ENCODE results near the gene SMIM5. TPM values are rescaled to one million over a fixed set of nuclear protein-coding genes. Genes with fewer than 3 reads are reported as not detected.
A peak's percentile ranks its signal among the peaks of the same experiment; 100 is the strongest.

The SMIM5 gene
- total RNA-seq, 1 donor from 2014 or later, result 0.84 TPM

DNA sequence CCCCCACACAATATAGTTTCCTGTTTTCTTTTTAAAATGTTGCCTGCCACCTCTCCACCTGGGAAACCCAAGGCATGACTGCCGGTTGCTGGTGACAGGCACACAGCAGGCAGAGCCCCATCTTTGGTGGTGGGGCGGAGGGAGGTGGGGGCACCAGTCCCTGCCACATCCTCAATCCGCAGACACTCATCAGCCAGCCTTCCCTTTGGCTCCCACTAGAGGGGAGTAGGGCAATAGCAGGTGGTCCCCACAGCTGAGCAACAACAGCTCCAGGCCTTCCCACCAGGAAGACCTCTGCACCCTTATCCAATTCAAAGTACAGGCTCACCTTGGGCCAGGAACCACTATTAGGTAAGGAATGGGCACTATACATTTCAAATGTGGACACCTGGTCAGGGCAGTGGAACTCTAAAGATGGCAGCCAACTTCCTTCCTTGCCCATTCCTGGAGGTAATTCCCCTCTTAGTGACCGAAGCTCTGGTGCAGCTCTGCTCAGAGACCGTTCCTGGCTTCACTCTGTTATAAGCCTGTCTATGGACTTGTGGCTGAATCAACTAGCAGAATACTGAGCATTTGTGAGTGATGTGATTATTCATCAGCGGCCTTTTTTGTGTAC lies 19.8 kb downstream of the SMIM5 start:
- Histone ChIP-seq H3K36me3 (peaks cover 58% of the 10 kb centered on the region), H3K4me3 (no peak overlapping the region)

DNA sequence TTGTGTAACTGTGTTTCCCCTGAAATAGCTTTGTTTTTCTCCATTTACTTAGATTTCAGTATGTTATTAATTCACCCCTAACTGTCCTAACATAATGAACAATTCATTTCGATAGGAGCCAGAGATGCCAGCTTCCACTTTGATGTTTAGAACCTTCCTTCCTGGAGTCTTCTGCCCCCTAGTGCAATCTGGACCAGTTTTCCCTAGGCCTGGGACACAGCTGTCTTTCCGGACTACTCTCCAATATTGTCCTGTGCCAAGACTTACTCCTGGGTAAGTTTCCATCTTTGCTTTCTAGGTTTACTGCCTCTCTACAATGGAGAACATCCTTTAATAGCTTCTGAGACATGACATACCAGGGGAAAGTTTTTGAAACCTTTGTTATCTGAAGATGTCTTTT lies 20.9 kb downstream of the SMIM5 start:
- H3K4me3 ChIP-seq, result no peak overlapping the region
- intact Hi-C loops (cut with DNase I), result no loop called here
- ATAC-seq (no peak), DNase-seq (no peak)
- peaks cover 53% of the 10 kb centered on the region for H3K36me3 ChIP-seq
- H3K27me3 ChIP-seq, result no peaks in the 10 kb centered on the region
- TF ChIP-seq, protein P1, sequence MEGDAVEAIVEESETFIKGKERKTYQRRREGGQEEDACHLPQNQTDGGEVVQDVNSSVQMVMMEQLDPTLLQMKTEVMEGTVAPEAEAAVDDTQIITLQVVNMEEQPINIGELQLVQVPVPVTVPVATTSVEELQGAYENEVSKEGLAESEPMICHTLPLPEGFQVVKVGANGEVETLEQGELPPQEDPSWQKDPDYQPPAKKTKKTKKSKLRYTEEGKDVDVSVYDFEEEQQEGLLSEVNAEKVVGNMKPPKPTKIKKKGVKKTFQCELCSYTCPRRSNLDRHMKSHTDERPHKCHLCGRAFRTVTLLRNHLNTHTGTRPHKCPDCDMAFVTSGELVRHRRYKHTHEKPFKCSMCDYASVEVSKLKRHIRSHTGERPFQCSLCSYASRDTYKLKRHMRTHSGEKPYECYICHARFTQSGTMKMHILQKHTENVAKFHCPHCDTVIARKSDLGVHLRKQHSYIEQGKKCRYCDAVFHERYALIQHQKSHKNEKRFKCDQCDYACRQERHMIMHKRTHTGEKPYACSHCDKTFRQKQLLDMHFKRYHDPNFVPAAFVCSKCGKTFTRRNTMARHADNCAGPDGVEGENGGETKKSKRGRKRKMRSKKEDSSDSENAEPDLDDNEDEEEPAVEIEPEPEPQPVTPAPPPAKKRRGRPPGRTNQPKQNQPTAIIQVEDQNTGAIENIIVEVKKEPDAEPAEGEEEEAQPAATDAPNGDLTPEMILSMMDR (IDR thresholded peaks at IDR 0.05), result no peak
- H3K27ac ChIP-seq, result no peak overlapping the region
- H3K4me1 ChIP-seq, result no peaks in the 10 kb centered on the region
- H3K9me3 ChIP-seq, result no peaks in the 10 kb centered on the region

More for the DNA sequence above, 19.8 kb downstream of the SMIM5 start:
- no peaks in the 10 kb centered on the region for H3K9me3 ChIP-seq
- no peaks in the 10 kb centered on the region for H3K27me3 ChIP-seq
- DNase-seq (peak; percentile 49), ATAC-seq (peak; percentile 77)
- intact Hi-C loops (cut with DNase I), result no loop called here
- TF ChIP-seq, protein P1 (IDR thresholded peaks at IDR 0.05), result peak; percentile 54
- no peaks in the 10 kb centered on the region for H3K4me1 ChIP-seq
- H3K27ac ChIP-seq, result no peak overlapping the region

DNA sequence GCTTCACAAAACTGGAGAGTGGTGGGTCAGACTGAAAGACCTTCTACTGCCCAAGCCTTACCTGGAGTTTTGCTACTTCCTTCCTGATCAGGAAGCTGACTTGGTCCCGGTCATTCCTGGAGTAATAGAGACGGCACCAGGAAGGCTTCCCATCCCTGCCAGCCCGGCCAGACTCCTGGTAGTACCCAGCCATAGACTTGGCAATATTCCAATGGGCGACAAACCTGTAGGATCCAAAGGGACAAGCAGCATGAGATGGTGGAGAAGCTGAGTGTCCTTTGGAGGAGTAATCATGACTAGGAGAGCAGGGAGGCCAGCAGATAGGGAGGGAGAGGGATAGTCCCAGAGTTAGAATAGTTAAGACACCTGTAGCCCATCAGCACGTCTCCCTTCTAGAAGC lies 25.0 kb downstream of the SMIM5 start:
- no peak overlapping the region for H3K27ac ChIP-seq
- peaks cover 62% of the 10 kb centered on the region for H3K36me3 ChIP-seq
- DNase-seq, result peak; percentile 20
- intact Hi-C loops (cut with DNase I), result no loop called here
- no peaks in the 10 kb centered on the region for H3K9me3 ChIP-seq
- TF ChIP-seq, protein P1 (IDR thresholded peaks at IDR 0.05), result no peak
- H3K4me3 ChIP-seq, result no peak overlapping the region
- no peak for ATAC-seq
- H3K27me3 ChIP-seq, result no peaks in the 10 kb centered on the region
- no peaks in the 10 kb centered on the region for H3K4me1 ChIP-seq

DNA sequence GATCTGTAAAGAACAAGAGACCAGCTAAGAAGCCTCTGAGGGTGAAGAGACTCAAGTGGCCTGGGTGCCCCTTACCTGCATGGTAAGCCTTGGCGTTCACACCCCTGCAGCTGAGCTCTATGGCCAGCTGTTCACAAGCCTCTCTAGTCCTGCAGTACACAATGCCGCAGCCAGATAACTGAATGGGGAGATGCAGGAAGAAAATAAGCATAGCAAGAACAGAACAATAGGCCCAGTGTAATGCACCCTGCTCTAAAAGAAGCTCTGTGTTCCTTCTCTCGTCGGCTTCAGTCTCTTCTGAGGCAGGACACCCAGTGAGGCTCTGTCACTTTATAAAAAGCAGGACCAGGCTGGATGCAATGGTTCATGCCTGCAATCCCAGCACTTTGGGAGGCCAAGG lies 28.3 kb downstream of the SMIM5 start:
- ATAC-seq (no peak), DNase-seq (no peak)
- peaks cover 42% of the 10 kb centered on the region for H3K36me3 ChIP-seq
- no peaks in the 10 kb centered on the region for H3K27me3 ChIP-seq
- intact Hi-C loops (cut with DNase I), result no loop called here
- H3K27ac ChIP-seq, result no peak overlapping the region
- H3K4me1 ChIP-seq, result peaks cover 8% of the 10 kb centered on the region
- H3K4me3 ChIP-seq, result no peak overlapping the region
- no peaks in the 10 kb centered on the region for H3K9me3 ChIP-seq
- TF ChIP-seq, protein P1 (IDR thresholded peaks at IDR 0.05), result no peak

DNA sequence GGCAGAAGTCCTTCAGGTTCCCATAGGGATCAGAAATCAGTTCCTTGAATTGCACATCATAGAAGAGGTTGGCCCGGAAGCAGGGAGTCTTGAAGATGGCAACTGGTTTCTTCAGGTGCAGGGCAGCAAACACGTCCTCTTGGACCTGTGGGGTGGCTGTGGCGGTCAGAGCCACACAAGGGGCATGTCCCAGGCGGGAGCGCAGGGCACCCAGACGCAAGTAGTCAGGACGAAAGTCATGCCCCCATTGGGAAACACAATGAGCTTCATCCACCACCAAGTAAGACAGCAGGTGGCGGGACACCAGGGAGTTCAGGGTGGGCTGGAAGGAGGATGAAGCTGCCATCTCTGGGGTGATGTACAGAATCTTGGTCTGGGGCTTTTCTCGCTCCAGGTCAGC lies 29.3 kb downstream of the SMIM5 start:
- Histone ChIP-seq H3K36me3 (peaks cover 35% of the 10 kb centered on the region), H3K4me1 (peaks cover 10% of the 10 kb centered on the region), H3K4me3 (no peak overlapping the region), H3K27ac (no peak overlapping the region), H3K27me3 (no peaks in the 10 kb centered on the region), H3K9me3 (no peaks in the 10 kb centered on the region)
- peak; percentile 51 for DNase-seq
- TF ChIP-seq, protein P1 (IDR thresholded peaks at IDR 0.05), result no peak
- no peak for ATAC-seq
- intact Hi-C loops (cut with DNase I), result no loop called here

DNA sequence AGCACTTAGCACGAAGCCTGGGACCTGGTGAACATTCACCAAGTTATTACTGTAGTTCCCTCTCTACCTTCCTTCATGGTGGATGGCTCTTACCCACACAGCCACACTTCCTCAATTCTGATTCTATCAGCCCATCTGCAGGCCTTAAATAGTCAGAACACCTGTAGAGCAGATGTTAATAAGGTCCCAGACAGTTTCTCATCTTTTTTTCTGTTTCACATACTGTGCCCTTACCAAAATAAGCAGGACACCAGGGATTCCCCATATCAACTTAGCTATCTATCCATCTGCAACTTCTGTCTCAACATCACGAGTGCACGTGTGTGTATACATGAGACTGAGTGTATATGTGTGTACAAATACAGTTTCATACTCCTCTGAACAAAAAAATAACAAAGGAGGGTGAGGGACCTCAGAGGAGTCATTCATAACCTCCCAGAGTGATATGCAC lies 30.9 kb downstream of the SMIM5 start:
- no peak overlapping the region for H3K4me3 ChIP-seq
- H3K27ac ChIP-seq, result no peak overlapping the region
- intact Hi-C loops (cut with DNase I), result no loop called here
- ATAC-seq (no peak), DNase-seq (no peak)
- peaks cover 38% of the 10 kb centered on the region for H3K36me3 ChIP-seq
- no peaks in the 10 kb centered on the region for H3K9me3 ChIP-seq
- TF ChIP-seq, protein P1 (IDR thresholded peaks at IDR 0.05), result no peak
- peaks cover 21% of the 10 kb centered on the region for H3K4me1 ChIP-seq
- no peaks in the 10 kb centered on the region for H3K27me3 ChIP-seq
